B cell (primary cell): ENCODE data around the gene SLC25A13. TPM values are rescaled to one million over a fixed set of nuclear protein-coding genes. Genes with fewer than 3 reads are reported as not detected.

ENCODE experiments used
- ATAC-seq: fragments of 200-7000 bp; cut with Tn5 transposase; one replicate; pipeline ENCODE4 v1.10.0; 2021; ENCODE audit warnings: low read depth, mild to moderate bottlenecking, moderate number of reproducible peaks, moderate library complexity
- CTCF ChIA-PET: fragments of 350-600 bp; sonication (Branson Sonifier 250); formaldehyde crosslinking; loops from one replicate; lab custom pipeline; 2021; ENCODE audit warnings: antibody characterized with exemption, inconsistent platforms; lab: Charles Lee
- POLR2A ChIA-PET: fragments of 350-600 bp; sonication (Branson Sonifier 250); formaldehyde crosslinking; loops from one replicate; lab custom pipeline; 2021; ENCODE audit warnings: antibody characterized with exemption; lab: Charles Lee
- DNase-seq: peaks from one replicate; pipeline ENCODE4 v3.0.0; 2013
- H2AFZ ChIP-seq: 2 replicates; pipeline ENCODE4 v1.6.1; 2012; ENCODE audit warnings: mild to moderate bottlenecking, low read depth, low read length; ENCODE audit not compliant: insufficient read depth, poor library complexity, severe bottlenecking
- H3K27ac ChIP-seq, 2 donors: 1 replicate in 1 of 2; 2 replicates in 1 of 2; pipeline ENCODE4 v1.5.1; 2012 to 2013; ENCODE audit warnings: low read length in 2 of 2, mild to moderate bottlenecking in 2 of 2, moderate library complexity in 1 of 2
- H3K27me3 ChIP-seq, 4 experiments: fragments of 200-600 bp in 1 of 4; sonication (generic) in 1 of 4; replicated peaks in 1 of 4; 1 replicate in 2 of 4; 2 replicates in 2 of 4; pipeline versions ENCODE4 v1.6.1 to v1.7.0; 2013 to 2016; ENCODE audit warnings: low read length in 3 of 4, mild to moderate bottlenecking in 2 of 4, mixed read lengths in 1 of 4, moderate library complexity in 1 of 4; ENCODE audit not compliant: insufficient read depth in 4 of 4, control insufficient read depth in 3 of 4; ENCODE audit errors: control extremely low read depth in 1 of 4
- H3K36me3 ChIP-seq, 2 experiments: replicated peaks in 1 of 2; 1 replicate in 1 of 2; 2 replicates in 1 of 2; pipeline versions ENCODE4 v1.6.1 to v1.7.1; 2013; ENCODE audit warnings: low read length in 1 of 2; ENCODE audit not compliant: insufficient read depth in 2 of 2, control insufficient read depth in 1 of 2; ENCODE audit errors: control extremely low read depth in 1 of 2, extremely low read depth in 1 of 2
- H3K4me1 ChIP-seq, 2 donors: fragments of 200-600 bp in 1 of 2; sonication (generic) in 1 of 2; 1 replicate in 1 of 2; 2 replicates in 1 of 2; pipeline versions ENCODE4 v1.5.1 to v1.6.1; 2013 to 2017; ENCODE audit warnings: low read length in 2 of 2; ENCODE audit not compliant: control insufficient read depth in 2 of 2, insufficient read depth in 2 of 2
- H3K4me2 ChIP-seq: replicated peaks from 2 replicates; pipeline ENCODE3; 2012; ENCODE audit warnings: mild to moderate bottlenecking, low read depth, low read length; ENCODE audit not compliant: poor library complexity, severe bottlenecking
- H3K4me3 ChIP-seq, 5 experiments: fragments of 200-600 bp in 1 of 5; sonication (generic) in 1 of 5; 1 replicate in 3 of 5; 2 replicates in 2 of 5; pipeline versions ENCODE4 v1.5.1 to v1.7.0; 2011 to 2016; ENCODE audit warnings: low read length in 4 of 5, mild to moderate bottlenecking in 4 of 5, low read depth in 2 of 5, control low read depth in 1 of 5, moderate library complexity in 1 of 5; ENCODE audit not compliant: insufficient read depth in 1 of 5; ENCODE audit errors: control extremely low read depth in 1 of 5, extremely low read depth in 1 of 5
- H3K79me2 ChIP-seq: fragments of 200-600 bp; sonication (generic); one replicate; pipeline ENCODE4 v1.6.0; 2016; ENCODE audit warnings: low read length; ENCODE audit not compliant: control insufficient read depth, insufficient read depth
- H3K9ac ChIP-seq: fragments of 200-600 bp; sonication (generic); 2 replicates; pipeline ENCODE4 v1.6.1; 2017; ENCODE audit warnings: mild to moderate bottlenecking, low read length, moderate library complexity
- H3K9me3 ChIP-seq, 3 donors: one replicate each; pipeline versions ENCODE4 v1.6.1 to v1.7.1; 2013; ENCODE audit warnings: low read length in 2 of 3; ENCODE audit not compliant: control insufficient read depth in 2 of 3, insufficient read depth in 1 of 3; ENCODE audit errors: control extremely low read depth in 1 of 3
- H4K20me1 ChIP-seq: 2 replicates; pipeline ENCODE4 v1.6.0; 2012; ENCODE audit warnings: mild to moderate bottlenecking, low read length; ENCODE audit not compliant: insufficient read depth, control insufficient read depth, poor library complexity, severe bottlenecking
- H3K27ac Mint-ChIP-seq: one replicate; pipeline ENCODE4 v1.8.0; 2021; ENCODE audit warnings: mixed read lengths
- H3K27me3 Mint-ChIP-seq: one replicate; pipeline ENCODE4 v1.8.0; 2021; ENCODE audit warnings: mixed read lengths
- H3K4me1 Mint-ChIP-seq: one replicate; pipeline ENCODE4 v1.8.0; 2021; ENCODE audit warnings: mixed read lengths
- H3K4me3 Mint-ChIP-seq: one replicate; pipeline ENCODE4 v1.8.0; 2021; ENCODE audit warnings: mixed read lengths
- H3K9me3 Mint-ChIP-seq: one replicate; pipeline ENCODE4 v1.8.0; 2022; ENCODE audit warnings: mixed read lengths; ENCODE audit not compliant: insufficient read depth
- EZH2 ChIP-seq: IDR thresholded peaks from 2 replicates; pipeline ENCODE4 v1.6.1; 2012; ENCODE audit warnings: borderline replicate concordance, low read depth, mild to moderate bottlenecking, moderate library complexity, low read length; ENCODE audit not compliant: insufficient read depth, poor library complexity, severe bottlenecking
- WGBS: methylation state at CpG from one replicate; pipeline ENCODE4 v1.1.5; 2013; ENCODE audit warnings: missing lambda C conversion rate; ENCODE audit not compliant: insufficient coverage; 5-methylcytosine and 5-hydroxymethylcytosine counted together
- intact Hi-C: fragments of 100-400 bp; cut with micrococcal nuclease; formaldehyde crosslinking; loops from one replicate; pipeline ENCODE4 v1.10.0; 2022
- polyA plus RNA-seq: library from polyadenylated mRNA; depleted of rRNA; stranded (reverse); fragments of >200 nt; gene quantifications from 2 replicates; pipeline ENCODE4 v1.2.3, GENCODE V29; 2012
- total RNA-seq, 2 donors: library from RNA; stranded (reverse); fragments of 120-200 nt in 1 of 2; gene quantifications; 1 replicate in 1 of 2; 2 replicates in 1 of 2; pipeline versions ENCODE4 v1.2.3 to v1.2.4, GENCODE V29; 2013 to 2022
- TF ChIP-seq, protein P1 (sequence below): fragments of 200-600 bp; IDR thresholded peaks from one replicate; pipeline ENCODE4 v1.8.0; 2022; ENCODE audit warnings: antibody characterized with exemption, mild to moderate bottlenecking

Gene SLC25A13
- total and polyA plus RNA-seq, 2 donors (not counting 1 experiment from before 2014, with no cell fraction given): 12.5 to 30.9 TPM

DNA sequence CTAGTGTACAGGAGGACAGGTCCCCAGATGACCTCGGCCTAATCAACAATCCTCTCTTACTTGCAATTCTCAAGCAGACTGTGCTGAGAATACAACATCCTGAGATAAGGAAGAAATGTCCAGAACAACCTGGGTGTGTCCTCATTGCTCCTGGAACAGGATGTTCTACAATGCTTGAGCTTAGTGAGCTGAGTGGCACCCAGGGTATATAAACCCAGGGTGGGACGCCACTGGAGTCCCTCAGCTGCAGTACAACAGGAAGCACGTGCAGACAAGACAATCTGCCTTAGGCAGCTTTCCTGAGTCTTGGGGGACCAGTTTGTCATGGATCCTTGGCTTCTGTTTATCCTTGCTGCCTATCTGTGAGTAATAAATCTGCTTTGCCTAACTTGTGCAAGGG, 27.7 kb upstream of the SLC25A13 start:
- H3K4me2 ChIP-seq: no peak overlapping the region
- no peak overlapping the region for H3K4me3 ChIP-seq
- intact Hi-C loops: no loop called here
- TF ChIP-seq, protein P1, sequence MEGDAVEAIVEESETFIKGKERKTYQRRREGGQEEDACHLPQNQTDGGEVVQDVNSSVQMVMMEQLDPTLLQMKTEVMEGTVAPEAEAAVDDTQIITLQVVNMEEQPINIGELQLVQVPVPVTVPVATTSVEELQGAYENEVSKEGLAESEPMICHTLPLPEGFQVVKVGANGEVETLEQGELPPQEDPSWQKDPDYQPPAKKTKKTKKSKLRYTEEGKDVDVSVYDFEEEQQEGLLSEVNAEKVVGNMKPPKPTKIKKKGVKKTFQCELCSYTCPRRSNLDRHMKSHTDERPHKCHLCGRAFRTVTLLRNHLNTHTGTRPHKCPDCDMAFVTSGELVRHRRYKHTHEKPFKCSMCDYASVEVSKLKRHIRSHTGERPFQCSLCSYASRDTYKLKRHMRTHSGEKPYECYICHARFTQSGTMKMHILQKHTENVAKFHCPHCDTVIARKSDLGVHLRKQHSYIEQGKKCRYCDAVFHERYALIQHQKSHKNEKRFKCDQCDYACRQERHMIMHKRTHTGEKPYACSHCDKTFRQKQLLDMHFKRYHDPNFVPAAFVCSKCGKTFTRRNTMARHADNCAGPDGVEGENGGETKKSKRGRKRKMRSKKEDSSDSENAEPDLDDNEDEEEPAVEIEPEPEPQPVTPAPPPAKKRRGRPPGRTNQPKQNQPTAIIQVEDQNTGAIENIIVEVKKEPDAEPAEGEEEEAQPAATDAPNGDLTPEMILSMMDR: no peak
- no peak for TF ChIP-seq EZH2
- no peak overlapping the region for H3K27ac ChIP-seq
- H3K9me3 ChIP-seq: no peaks in the 10 kb centered on the region
- Mint-ChIP-seq H3K4me3 (no peak overlapping the region), H3K4me1 (no peaks in the 10 kb centered on the region), H3K9me3 (no peaks in the 10 kb centered on the region), H3K27ac (no peak overlapping the region), H3K27me3 (peaks cover 10% of the 10 kb centered on the region)
- no peaks in the 10 kb centered on the region for H3K4me1 ChIP-seq
- H3K27me3 ChIP-seq: peaks cover 0 to 2% (median 0%) of the 10 kb centered on the region in 4 experiments
- H3K9ac ChIP-seq: no peak overlapping the region
- CTCF ChIA-PET: no interaction called here
- no peaks in the 10 kb centered on the region for H3K36me3 ChIP-seq
- DNase-seq: no peak
- POLR2A ChIA-PET: no interaction called here
- 71% methylated on average over 2 of the region's 3 CpGs for WGBS
- ATAC-seq: no peak
- H2AFZ ChIP-seq: no peak overlapping the region
- no peaks in the 10 kb centered on the region for H4K20me1 ChIP-seq
- no peaks in the 10 kb centered on the region for H3K79me2 ChIP-seq

GRCh38 chr7:96347471-96347870, 25.6 kb upstream of the SLC25A13 start:
- ChIA-PET POLR2A (no interaction called here), CTCF (no interaction called here)
- H3K4me3 ChIP-seq: no peak overlapping the region
- no peak for ATAC-seq
- H3K9ac ChIP-seq: no peak overlapping the region
- H3K4me3 Mint-ChIP-seq: no peak overlapping the region
- no peak overlapping the region for H3K4me2 ChIP-seq
- no peak for DNase-seq
- no peaks in the 10 kb centered on the region for H3K4me1 Mint-ChIP-seq
- peaks cover 14% of the 10 kb centered on the region for H3K27me3 Mint-ChIP-seq
- H4K20me1 ChIP-seq: no peaks in the 10 kb centered on the region
- H3K27ac ChIP-seq: no peak overlapping the region
- H3K27ac Mint-ChIP-seq: no peak overlapping the region
- WGBS: no CpG with 5 or more reads among the region's 2 CpGs
- H3K9me3 Mint-ChIP-seq: no peaks in the 10 kb centered on the region
- no peak overlapping the region for H2AFZ ChIP-seq
- intact Hi-C loops: no loop called here
- TF ChIP-seq, protein P1: no peak
- no peak for TF ChIP-seq EZH2
- H3K79me2 ChIP-seq: no peaks in the 10 kb centered on the region
- no peaks in the 10 kb centered on the region for H3K36me3 ChIP-seq
- H3K9me3 ChIP-seq: no peaks in the 10 kb centered on the region
- peaks cover 0 to 3% (median 1%) of the 10 kb centered on the region in 4 experiments for H3K27me3 ChIP-seq
- H3K4me1 ChIP-seq: no peaks in the 10 kb centered on the region
